Astrocyte of the spinal cord (primary cell): Measurements from ENCODE around the gene ASPSCR1.

ENCODE experiments used
- DNase-seq: peaks from one replicate; pipeline ENCODE4 v3.0.0; 2011; ENCODE audit warnings: low read depth, low spot score
- H3K4me3 ChIP-seq: 2 replicates; pipeline ENCODE4 v1.5.1; 2011; ENCODE audit warnings: low read depth, mild to moderate bottlenecking, low read length, moderate library complexity
- in situ Hi-C: cut with HindIII; loops from 2 replicates; pipeline ENCODE4 v1.10.0; 2017; ENCODE audit warnings: low sequenced_read_pairs
- TF ChIP-seq, protein P1 (sequence below): IDR thresholded peaks from 2 replicates; pipeline ENCODE4 v1.5.1; 2012; ENCODE audit warnings: low read depth, mild to moderate bottlenecking, low read length, inconsistent platforms

ASPSCR1 gene

DNA sequence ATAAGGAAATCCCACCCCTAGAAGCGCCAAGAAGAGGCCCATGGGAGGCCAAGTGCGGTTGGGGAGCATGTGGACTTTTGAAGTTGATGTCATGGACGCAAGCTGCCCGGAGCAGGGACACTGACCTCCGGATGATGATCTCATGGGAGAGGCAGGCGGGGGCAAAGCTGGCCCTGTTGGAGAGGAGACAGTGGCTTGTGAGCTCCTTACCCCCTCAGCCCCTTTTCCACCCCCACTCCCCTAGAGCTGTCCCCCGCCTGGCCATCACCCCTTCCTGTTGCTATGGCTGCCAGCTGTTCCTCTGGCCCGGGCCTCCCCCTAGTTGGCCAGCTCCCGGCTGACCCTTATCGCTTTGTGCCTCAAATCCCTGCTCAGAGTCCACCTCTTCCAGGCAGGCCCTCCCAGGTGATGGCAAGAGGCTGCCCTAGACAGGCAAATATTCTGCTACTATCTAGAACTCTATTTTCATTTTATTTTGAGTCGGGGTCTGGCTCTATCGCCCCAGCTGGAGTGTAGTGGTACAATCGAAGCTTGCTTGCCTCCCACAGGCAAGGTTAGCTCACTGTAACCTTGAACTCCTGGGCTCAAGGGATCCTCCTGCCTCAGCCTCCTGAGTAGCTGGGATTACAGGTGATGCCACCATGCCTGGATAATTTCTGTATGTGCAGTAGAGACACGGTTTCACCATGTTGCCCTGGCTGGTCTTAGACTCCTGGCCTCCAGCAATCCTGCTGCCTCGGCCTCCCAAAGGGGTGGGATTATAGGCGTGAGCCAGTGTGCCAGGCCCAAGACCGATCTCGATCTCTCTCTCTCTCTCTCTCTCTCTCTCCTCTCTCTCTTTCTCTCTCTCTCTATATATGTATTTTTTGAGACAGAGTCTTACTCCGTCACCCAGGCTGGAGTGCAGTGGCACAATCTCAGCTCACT, 23.0 kb upstream of the ASPSCR1 start:
- TF ChIP-seq, protein P1, sequence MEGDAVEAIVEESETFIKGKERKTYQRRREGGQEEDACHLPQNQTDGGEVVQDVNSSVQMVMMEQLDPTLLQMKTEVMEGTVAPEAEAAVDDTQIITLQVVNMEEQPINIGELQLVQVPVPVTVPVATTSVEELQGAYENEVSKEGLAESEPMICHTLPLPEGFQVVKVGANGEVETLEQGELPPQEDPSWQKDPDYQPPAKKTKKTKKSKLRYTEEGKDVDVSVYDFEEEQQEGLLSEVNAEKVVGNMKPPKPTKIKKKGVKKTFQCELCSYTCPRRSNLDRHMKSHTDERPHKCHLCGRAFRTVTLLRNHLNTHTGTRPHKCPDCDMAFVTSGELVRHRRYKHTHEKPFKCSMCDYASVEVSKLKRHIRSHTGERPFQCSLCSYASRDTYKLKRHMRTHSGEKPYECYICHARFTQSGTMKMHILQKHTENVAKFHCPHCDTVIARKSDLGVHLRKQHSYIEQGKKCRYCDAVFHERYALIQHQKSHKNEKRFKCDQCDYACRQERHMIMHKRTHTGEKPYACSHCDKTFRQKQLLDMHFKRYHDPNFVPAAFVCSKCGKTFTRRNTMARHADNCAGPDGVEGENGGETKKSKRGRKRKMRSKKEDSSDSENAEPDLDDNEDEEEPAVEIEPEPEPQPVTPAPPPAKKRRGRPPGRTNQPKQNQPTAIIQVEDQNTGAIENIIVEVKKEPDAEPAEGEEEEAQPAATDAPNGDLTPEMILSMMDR: no peak
- no peak for DNase-seq
- in situ Hi-C loops: no loop called here
- no peak overlapping the region for H3K4me3 ChIP-seq

DNA sequence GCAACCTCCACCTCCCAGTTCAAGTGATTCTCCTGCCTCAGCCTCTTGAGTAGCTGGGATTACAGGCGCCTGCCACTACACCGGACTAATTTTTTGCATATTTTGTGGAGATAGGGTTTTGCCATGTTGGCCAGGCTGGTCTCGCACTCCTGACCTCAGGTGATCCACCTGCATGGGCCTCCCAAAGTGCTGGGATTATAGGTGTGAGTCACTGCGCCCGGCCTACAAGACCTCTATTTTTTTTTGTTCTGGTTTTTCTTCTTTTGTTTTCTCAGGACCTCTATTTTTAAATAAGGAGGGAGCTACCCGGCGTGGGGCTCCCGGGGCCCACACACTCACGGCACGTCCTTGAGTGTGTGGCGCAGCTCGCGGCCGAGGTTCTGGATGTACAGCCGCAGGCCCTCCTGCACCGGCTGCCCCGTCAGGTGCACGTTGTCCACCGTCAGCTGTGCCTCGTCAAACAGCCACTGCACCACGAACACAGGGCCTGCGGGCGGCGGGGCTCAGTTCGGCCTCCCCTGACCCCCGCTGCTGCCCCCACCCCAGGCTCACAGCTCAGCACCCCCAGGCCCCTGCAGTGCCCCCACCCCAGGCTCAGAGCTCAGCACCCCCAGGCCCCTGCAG, 22.3 kb upstream of the ASPSCR1 start:
- H3K4me3 ChIP-seq: no peak overlapping the region
- TF ChIP-seq, protein P1: no peak
- in situ Hi-C loops: no loop called here
- no peak for DNase-seq

DNA sequence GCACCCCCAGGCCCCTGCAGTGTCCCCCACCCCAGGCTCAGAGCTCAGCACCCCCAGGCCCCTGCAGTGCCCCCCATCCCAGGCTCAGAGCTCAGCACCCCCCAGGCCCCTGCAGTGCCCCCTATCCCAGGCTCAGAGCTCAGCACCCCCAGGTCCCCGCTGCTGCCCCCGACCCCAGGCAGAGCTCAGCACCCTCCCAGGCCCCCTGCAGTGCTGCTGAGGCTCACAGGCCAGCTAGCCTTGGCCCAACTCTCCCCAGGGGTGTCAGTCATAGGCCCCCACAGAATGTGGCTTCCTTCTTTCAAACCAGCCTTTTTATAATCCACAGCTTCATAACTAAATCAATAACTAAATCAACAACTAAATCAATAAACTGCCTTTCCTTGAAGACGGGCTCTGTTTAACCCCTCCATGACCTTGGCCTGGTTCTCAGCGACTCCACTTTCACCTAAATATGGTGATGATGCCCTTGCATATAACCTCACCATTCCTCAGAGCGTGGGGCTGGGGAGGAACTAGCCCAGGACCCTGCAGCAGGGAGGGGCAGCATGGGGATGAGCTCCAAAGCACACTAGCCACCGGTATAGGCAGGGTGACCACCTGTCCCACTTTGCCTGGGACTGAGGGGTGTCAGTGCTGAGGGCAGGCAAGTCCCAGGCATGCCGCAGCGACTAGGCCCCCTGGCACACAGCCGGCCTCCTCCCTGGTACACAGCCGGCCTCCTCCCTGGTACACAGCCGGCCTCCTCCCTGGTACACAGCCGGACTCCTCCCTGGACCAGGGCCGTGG, 21.5 kb upstream of the ASPSCR1 start:
- in situ Hi-C loops: no loop called here
- H3K4me3 ChIP-seq: no peak overlapping the region
- TF ChIP-seq, protein P1: no peak
- no peak for DNase-seq

DNA sequence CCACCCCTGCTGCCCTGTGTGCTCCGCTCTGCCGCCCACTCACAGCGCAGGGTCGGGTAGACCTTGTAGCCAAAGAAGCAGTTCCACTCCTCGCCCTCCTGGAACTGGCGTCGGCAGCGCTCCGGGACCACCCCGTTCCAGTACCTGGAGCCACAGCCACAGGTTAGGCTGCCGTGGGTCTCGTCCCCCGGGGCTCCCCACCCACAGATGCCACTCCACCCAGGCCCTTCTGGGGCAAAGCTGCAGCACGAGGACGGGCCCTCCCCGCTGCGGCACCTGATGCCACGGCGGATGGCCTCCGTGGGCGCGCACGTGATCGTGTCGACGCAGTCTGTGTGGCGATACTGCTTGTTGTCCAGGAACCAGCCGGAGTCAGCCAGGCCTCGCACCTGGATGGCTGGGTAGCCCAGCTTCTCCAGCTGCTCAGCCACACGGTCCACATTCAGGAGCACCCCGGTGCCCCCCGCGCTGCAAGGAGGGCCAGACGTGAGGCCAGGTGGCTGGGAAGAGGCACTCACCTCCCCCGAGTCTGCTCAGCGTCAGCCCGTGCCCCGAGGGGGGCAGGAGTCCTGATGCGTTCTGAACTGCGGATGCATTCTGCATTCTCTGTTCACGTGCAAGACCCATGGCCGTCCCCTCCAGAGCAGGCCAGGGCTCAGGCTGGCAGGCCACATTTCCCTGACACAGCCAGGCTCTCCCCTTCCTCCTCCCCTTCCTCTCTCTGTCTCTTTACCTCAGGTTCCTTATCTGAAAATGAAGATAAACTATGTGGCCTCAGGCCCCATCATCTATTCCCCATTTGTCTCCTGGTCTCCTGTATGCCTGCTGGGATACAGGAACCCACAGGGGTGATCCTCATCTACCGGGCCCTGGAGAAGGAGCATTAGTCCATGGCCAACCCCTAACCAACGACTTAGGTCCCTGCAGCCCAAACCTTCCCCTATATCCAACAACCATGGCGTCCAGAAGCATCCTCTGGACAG, 20.5 kb upstream of the ASPSCR1 start:
- no peak overlapping the region for H3K4me3 ChIP-seq
- in situ Hi-C loops: no loop called here
- TF ChIP-seq, protein P1: no peak
- DNase-seq: no peak

DNA sequence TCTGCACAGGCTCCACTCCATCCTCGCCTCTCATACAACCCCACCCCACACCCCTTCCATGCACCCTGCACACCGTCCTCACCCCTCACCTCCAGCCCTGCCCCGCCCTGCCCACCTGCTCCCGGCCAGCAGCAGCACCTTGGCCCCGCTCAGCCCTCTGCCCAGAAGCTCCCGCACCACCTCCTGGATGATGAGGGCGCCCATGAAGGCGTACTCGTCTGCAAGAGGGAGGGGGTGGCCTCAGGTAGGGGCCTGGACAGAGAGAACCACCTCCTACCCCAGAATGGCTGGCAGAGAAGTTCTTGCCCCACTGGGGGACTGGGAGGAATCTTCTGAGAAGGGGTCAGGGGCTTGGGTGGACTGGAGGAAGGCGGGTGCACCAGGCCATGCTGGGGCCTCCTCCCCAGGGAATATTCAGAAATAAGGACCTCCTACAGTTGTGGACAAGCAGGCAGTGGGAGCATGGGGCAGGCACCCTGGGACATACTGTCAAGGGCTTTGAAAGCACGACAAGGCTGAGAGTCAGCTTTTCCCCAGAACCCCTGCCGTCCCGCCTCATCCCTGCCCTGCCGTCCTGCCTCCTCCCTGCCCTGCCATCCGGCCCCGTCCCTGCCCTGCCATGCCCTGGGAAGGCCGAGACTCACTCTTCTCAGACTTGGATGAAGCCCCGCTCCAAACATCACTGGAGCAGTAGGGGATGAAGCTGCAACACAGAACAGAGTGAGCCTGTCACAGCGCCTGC, 19.6 kb upstream of the ASPSCR1 start:
- no peak for DNase-seq
- no peak overlapping the region for H3K4me3 ChIP-seq
- in situ Hi-C loops: no loop called here

More for the DNA sequence above, 19.6 kb upstream of the ASPSCR1 start:
- TF ChIP-seq, protein P1: no peak
